IPS-18a (cell line): ENCODE measurements around the gene KIF5C.

Experiments
- H3K27ac ChIP-seq: one replicate; pipeline ENCODE4 v1.5.1; 2013; ENCODE audit warnings: low read length
- H3K27me3 ChIP-seq: one replicate; pipeline ENCODE4 v1.6.1; 2013; ENCODE audit warnings: mild to moderate bottlenecking, low read length; ENCODE audit not compliant: control insufficient read depth, insufficient read depth
- H3K36me3 ChIP-seq: one replicate; pipeline ENCODE4 v1.6.1; 2013; ENCODE audit warnings: low read depth, low read length; ENCODE audit not compliant: control insufficient read depth
- H3K4me1 ChIP-seq: one replicate; pipeline ENCODE4 v1.6.1; 2013; ENCODE audit warnings: low read depth, low read length; ENCODE audit not compliant: control insufficient read depth
- H3K4me3 ChIP-seq: one replicate; pipeline ENCODE4 v1.5.1; 2013; ENCODE audit warnings: low read length
- H3K9ac ChIP-seq: one replicate; pipeline ENCODE4 v1.6.1; 2013; ENCODE audit warnings: mild to moderate bottlenecking, low read length, moderate library complexity
- H3K9me3 ChIP-seq: one replicate; pipeline ENCODE4 v1.6.1; 2013; ENCODE audit warnings: low read depth, low read length; ENCODE audit not compliant: control insufficient read depth

The KIF5C gene

DNA sequence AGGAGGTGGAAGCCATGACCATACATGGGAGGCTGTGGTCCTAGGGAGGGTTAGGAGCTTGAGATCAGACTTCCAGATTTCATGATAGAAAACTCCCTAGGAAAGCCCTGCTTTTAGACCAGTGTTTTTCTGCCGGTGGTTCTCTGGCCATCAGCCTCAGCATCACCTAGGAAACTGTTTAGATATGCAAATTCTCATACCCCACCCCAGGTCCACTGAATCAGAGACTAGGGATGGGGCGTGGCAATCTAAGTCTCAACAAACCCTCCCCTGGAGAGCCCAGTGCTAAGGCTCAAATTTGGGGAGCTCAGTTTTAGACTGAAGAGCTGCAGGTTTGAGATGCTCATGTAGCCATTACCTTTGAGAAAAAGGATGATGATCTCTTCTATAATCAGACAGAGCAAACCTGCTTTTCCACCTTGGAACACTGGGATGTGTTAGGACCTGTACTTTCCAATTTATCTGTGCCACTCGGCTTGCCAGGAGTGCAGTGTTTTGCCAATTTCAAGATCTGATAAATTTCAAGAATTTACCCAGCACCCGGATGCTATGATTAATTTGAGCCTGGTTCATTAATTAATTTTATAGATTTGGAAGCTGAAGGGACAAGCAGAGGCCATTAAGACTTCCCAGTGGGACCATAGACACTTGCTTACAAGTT, 132.0 kb downstream of the KIF5C start:
- no peaks in the 10 kb centered on the region for H3K27me3 ChIP-seq
- peaks cover 53% of the 10 kb centered on the region for H3K36me3 ChIP-seq
- H3K9ac ChIP-seq, result no peak overlapping the region
- no peaks in the 10 kb centered on the region for H3K9me3 ChIP-seq
- peaks cover 3% of the 10 kb centered on the region for H3K4me1 ChIP-seq
- no peak overlapping the region for H3K4me3 ChIP-seq
- no peak overlapping the region for H3K27ac ChIP-seq

DNA sequence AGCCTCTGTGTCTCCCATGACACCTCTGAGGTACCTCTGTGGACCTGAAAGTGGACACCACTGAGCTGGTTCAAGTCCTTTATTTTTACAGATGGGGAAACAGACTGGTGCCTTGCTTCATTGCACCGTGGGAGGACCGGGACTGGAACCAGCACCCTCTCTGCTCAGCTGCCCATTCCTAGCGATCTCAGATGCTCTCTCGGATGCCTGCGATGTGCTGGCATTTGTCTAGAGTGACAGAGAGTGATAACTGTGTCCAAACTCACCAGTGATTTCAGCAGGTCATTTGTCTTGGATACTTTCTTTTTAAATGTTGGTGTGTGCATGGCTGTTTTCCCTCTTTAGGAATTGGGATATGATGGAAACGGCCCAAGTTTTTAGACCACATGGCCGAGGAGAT, 133.4 kb downstream of the KIF5C start:
- Histone ChIP-seq H3K9me3 (no peaks in the 10 kb centered on the region), H3K36me3 (peaks cover 55% of the 10 kb centered on the region), H3K4me1 (peaks cover 3% of the 10 kb centered on the region), H3K27ac (no peak overlapping the region), H3K9ac (no peak overlapping the region), H3K27me3 (no peaks in the 10 kb centered on the region), H3K4me3 (no peak overlapping the region)

DNA sequence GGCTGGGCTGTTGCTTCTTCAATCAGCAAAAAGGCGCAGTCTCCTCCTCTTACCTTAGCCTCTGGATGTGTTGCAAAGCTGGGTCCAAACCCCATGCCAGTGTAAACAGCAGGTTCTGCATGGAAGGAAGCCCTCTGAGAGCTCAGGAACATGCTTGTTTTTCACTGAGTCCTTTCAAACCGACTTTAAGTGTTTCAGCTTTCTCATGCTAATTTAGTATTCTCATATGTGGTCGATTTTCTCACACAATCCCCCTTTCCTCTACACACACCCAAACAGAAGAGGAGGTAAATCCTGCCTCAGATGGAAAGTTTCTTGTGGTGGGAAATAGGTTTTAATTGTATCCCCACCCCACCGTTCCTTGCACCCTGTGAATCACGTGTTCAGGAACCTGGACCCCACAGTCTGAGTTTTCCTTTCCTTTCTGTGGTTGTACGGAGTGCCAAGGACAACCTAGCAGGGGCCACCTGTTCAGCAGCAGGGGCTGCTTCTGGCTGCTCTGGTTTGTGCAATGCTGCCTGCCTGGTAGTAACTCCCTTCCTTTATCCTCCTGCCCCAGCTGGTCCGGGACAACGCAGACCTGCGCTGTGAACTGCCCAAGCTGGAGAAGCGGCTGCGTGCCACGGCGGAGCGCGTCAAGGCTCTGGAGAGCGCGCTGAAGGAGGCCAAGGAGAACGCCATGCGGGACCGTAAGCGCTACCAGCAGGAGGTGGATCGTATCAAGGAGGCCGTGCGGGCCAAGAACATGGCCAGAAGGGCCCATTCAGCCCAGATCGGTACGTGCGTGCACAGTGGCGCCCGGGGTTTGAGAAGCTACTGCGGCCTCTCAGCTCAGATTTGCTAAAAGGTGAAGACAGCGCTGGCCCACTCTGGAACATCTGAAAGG, 134.8 kb downstream of the KIF5C start:
- H3K4me1 ChIP-seq, result peaks cover 3% of the 10 kb centered on the region
- H3K27me3 ChIP-seq, result no peaks in the 10 kb centered on the region
- no peak overlapping the region for H3K9ac ChIP-seq
- peaks cover 62% of the 10 kb centered on the region for H3K36me3 ChIP-seq
- no peaks in the 10 kb centered on the region for H3K9me3 ChIP-seq
- H3K27ac ChIP-seq, result no peak overlapping the region
- no peak overlapping the region for H3K4me3 ChIP-seq

- no peaks in the 10 kb centered on the region for H3K9me3 ChIP-seq
- H3K36me3 ChIP-seq, result peaks cover 61% of the 10 kb centered on the region
- no peak overlapping the region for H3K4me3 ChIP-seq
- H3K27me3 ChIP-seq, result no peaks in the 10 kb centered on the region
- H3K9ac ChIP-seq, result no peak overlapping the region
- peaks cover 4% of the 10 kb centered on the region for H3K4me1 ChIP-seq
- no peak overlapping the region for H3K27ac ChIP-seq
These were observed 137.5 kb downstream of the KIF5C start for GRCh38 chr2:149012545-149012944.

DNA sequence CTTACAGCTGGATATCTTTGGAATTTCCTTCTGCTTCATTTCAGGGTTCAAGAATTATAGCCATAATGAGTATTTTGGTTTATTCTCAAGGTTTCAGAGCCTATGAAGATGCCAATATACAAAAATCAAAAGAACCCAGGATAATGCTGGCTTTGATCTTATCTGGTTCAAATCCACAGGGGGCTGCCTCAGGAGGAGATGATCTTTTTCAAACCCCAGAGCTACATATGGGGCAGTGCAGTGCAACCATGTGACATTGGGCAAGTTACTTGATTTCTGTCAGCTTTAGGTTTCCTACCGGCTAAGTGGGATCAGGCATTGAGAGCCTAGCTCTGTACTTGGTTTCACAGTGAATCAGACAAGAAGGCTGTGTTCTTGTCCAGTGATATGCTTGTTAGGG, 140.5 kb downstream of the KIF5C start:
- Histone ChIP-seq H3K9me3 (no peaks in the 10 kb centered on the region), H3K9ac (no peak overlapping the region), H3K27me3 (no peaks in the 10 kb centered on the region), H3K36me3 (peaks cover 41% of the 10 kb centered on the region), H3K4me3 (no peak overlapping the region), H3K27ac (no peak overlapping the region), H3K4me1 (peaks cover 4% of the 10 kb centered on the region)

DNA sequence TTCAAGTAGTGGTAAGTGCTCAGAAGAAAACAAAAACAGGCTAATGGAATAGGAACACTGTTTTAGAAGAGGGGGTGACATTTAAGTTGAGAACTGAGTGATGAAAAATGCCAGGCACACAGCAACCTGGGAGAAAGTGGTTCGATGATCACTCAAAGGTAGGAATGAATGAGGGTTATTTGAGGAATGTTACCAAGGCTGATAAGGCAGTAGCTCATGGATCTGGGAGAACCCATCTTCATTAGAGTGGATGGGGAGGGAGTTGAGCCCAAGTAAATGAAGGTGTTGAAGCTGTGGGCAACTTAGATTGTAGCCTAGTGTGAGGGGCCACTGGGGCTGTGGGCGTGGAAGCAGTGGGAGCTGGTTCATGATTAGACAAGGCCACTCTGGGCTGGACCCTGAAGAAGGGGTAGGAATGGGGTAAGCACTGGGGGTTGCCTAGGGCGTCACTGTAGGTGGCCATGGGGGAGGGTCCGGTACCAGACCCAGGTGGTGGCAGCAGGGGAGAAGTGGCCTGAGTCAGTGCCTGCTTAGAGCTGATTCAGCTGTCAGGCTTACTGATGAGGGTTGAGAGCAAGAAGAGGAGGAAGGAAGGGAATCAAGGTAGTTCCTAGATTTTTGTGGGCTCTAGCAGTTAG, 141.0 kb downstream of the KIF5C start:
- no peaks in the 10 kb centered on the region for H3K27me3 ChIP-seq
- no peak overlapping the region for H3K9ac ChIP-seq
- H3K4me3 ChIP-seq, result no peak overlapping the region
- H3K4me1 ChIP-seq, result peaks cover 4% of the 10 kb centered on the region
- no peaks in the 10 kb centered on the region for H3K9me3 ChIP-seq
- peaks cover 36% of the 10 kb centered on the region for H3K36me3 ChIP-seq
- H3K27ac ChIP-seq, result no peak overlapping the region

GRCh38 chr2:149017116-149017985, 142.3 kb downstream of the KIF5C start:
- Histone ChIP-seq H3K36me3 (peaks cover 23% of the 10 kb centered on the region), H3K4me1 (peaks cover 4% of the 10 kb centered on the region), H3K4me3 (no peak overlapping the region), H3K9ac (no peak overlapping the region), H3K27ac (no peak overlapping the region), H3K9me3 (no peaks in the 10 kb centered on the region), H3K27me3 (no peaks in the 10 kb centered on the region)

GRCh38 chr2:149018981-149019380, 144.0 kb downstream of the KIF5C start:
- Histone ChIP-seq H3K9me3 (no peaks in the 10 kb centered on the region), H3K4me3 (no peak overlapping the region), H3K4me1 (peaks cover 4% of the 10 kb centered on the region), H3K27ac (no peak overlapping the region), H3K9ac (no peak overlapping the region), H3K36me3 (peaks cover 17% of the 10 kb centered on the region), H3K27me3 (no peaks in the 10 kb centered on the region)

- Histone ChIP-seq H3K27me3 (no peaks in the 10 kb centered on the region), H3K9ac (no peak overlapping the region), H3K36me3 (peaks cover 16% of the 10 kb centered on the region), H3K27ac (no peak overlapping the region), H3K4me1 (peaks cover 4% of the 10 kb centered on the region), H3K4me3 (no peak overlapping the region), H3K9me3 (no peaks in the 10 kb centered on the region)
These were observed 144.7 kb downstream of the KIF5C start for GRCh38 chr2:149019768-149020167.

DNA sequence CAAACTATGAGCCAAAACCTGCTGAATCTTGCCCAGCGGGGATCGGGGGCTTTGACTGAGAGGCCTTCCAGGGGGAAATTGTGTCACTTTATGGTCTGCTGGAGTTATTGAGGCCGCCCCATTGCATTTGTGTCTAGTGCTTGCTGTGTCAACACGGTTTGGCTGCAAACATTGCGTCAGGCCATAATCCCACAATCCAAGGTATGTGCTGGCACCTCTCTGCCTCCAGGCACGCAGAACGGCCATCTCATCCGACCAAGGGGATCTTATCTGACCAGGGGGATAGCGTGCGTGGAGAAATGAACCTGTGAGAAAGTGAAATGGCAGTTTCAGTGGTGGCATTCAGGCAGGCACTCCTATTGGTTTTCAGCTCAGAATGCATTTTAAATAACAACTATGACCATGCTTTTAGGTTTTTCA, 145.4 kb downstream of the KIF5C start:
- Histone ChIP-seq H3K36me3 (peaks cover 13% of the 10 kb centered on the region), H3K27me3 (no peaks in the 10 kb centered on the region), H3K4me1 (peaks cover under 1% of the 10 kb centered on the region), H3K4me3 (no peak overlapping the region), H3K27ac (no peak overlapping the region), H3K9ac (no peak overlapping the region), H3K9me3 (no peaks in the 10 kb centered on the region)

DNA sequence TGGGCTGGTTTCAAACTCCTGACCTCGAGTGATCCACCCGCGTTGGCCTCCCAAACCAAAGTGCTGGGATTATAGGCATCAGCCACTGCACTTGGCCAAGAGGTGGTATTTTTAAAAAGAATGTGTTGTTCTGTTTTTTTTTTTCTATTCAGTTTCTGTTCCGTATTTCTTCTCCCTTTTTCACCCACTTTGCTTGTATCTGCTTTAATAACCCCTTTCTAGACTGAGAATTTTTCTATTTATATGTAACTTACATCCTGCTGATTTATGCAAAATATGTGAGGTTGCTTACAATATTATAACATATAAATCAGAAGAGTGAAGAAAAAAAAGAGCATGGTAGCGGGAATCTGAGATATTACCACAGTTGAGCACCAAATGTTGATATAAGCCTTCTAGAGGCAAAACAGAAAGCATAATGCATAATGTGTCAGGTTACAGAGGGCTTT, 146.3 kb downstream of the KIF5C start:
- Histone ChIP-seq H3K4me1 (no peaks in the 10 kb centered on the region), H3K9ac (no peak overlapping the region), H3K27me3 (no peaks in the 10 kb centered on the region), H3K36me3 (peaks cover 10% of the 10 kb centered on the region), H3K27ac (no peak overlapping the region), H3K9me3 (no peaks in the 10 kb centered on the region), H3K4me3 (no peak overlapping the region)
